Activated CD4-positive, alpha-beta T cell treated with anti-CD3 and anti-CD28 coated beads, Interleukin-2, amount 10 ng/mL, durations not matched to agents 7 days and 5 days (primary cell): ENCODE measurements around the gene CNTN3. TPM values are rescaled to one million over a fixed set of nuclear protein-coding genes. Genes with fewer than 3 reads are reported as not detected.

Experiments used
- CTCF ChIA-PET: fragments of 350-600 bp; sonication (Branson Sonifier 250); formaldehyde crosslinking; loops from one replicate; lab custom pipeline; 2021; ENCODE audit warnings: antibody characterized with exemption; lab: Charles Lee
- POLR2A ChIA-PET: fragments of 350-600 bp; sonication (Branson Sonifier 250); formaldehyde crosslinking; loops from one replicate; lab custom pipeline; 2021; ENCODE audit warnings: antibody characterized with exemption; lab: Charles Lee
- DNase-seq: peaks from one replicate; pipeline ENCODE4 v3.0.0-alpha.2; 2020
- H3K27ac Mint-ChIP-seq: one replicate; pipeline ENCODE4 v1.8.0; 2021; ENCODE audit warnings: mild to moderate bottlenecking, moderate library complexity, mixed read lengths
- H3K27me3 Mint-ChIP-seq: one replicate; pipeline ENCODE4 v1.8.0; 2021; ENCODE audit warnings: mixed read lengths
- H3K36me3 Mint-ChIP-seq: one replicate; pipeline ENCODE4 v1.8.0; 2021; ENCODE audit warnings: low read depth, mixed read lengths
- H3K4me1 Mint-ChIP-seq: one replicate; pipeline ENCODE4 v1.8.0; 2021; ENCODE audit warnings: mixed read lengths
- H3K4me3 Mint-ChIP-seq: one replicate; pipeline ENCODE4 v1.8.0; 2021; ENCODE audit warnings: mild to moderate bottlenecking, moderate library complexity, mixed read lengths
- H3K9me3 Mint-ChIP-seq: one replicate; pipeline ENCODE4 v1.8.0; 2021; ENCODE audit warnings: mixed read lengths
- total RNA-seq, 2 experiments: library from RNA; stranded (reverse); gene quantifications; one replicate each; pipeline ENCODE4 v1.2.3, GENCODE V29; 2021

The CNTN3 gene
- total RNA-seq, 2 experiments from 2014 or later = not detected

DNA sequence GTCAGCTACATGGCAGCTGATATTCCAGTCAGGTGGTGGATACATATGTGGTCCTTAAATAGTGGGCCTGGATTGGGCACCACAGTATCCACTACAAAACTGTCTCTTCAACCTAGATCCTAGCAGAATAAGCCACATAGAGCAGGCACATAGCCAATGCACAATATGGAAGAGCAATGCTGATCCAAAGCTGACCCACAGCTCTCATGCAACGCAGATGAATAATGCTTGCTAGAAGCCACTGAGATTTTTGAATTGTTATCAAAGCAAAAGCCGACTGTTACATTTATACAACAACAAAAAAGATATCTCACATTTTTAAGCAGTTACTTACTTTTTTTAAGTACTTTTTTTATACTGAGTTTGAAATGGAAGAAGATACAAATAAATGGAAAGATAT lies 11.2 kb downstream of the CNTN3 start:
- no peak overlapping the region for H3K27ac Mint-ChIP-seq
- no peaks in the 10 kb centered on the region for H3K27me3 Mint-ChIP-seq
- CTCF ChIA-PET = no interaction called here
- no peaks in the 10 kb centered on the region for H3K4me1 Mint-ChIP-seq
- H3K36me3 Mint-ChIP-seq = no peaks in the 10 kb centered on the region
- no peak for DNase-seq
- POLR2A ChIA-PET = no interaction called here
- H3K4me3 Mint-ChIP-seq = no peak overlapping the region
- H3K9me3 Mint-ChIP-seq = peaks cover 6% of the 10 kb centered on the region

DNA sequence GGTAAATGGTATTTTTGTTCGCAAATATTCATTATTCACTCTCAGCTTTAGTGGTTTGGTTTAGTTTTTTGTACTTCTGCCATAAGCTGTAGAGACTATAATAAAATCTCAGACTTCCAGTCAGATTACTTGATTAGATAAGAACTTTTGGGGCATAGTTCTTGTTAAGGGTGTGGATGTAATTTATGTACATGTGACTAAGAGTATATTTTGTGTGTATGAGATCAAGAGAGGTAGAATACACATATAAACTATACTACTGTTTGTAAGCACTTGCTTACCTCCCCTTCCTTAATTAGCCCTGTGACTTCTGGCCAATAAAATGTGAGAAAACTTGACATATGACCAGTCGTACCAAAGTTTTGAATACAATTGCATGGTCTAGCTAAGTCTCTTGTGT lies 12.0 kb downstream of the CNTN3 start:
- Mint-ChIP-seq H3K4me3 (no peak overlapping the region), H3K27ac (no peak overlapping the region), H3K27me3 (no peaks in the 10 kb centered on the region), H3K9me3 (peaks cover 6% of the 10 kb centered on the region), H3K4me1 (no peaks in the 10 kb centered on the region), H3K36me3 (no peaks in the 10 kb centered on the region)
- ChIA-PET POLR2A (no interaction called here), CTCF (no interaction called here)
- DNase-seq = no peak

DNA sequence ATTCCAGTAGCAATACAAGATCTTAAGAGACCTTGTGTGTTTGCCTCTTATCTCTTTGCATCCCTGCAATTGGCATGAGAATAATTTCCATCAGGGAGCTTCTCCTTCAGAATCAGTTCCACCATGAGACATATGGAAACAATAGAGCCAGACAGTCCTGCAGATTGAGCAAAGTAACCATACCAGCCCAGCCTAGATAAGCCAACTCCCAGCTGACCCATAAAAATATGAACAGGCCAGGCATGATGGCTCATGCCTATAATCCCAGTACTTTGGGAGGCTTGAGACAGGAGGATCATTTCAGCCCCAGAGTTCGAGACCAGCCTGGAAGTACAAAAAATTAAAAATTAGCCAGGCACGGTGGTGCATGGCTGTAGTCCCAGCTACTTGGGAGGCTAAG lies 12.7 kb downstream of the CNTN3 start:
- Mint-ChIP-seq H3K27me3 (no peaks in the 10 kb centered on the region), H3K9me3 (peaks cover 6% of the 10 kb centered on the region), H3K4me3 (no peak overlapping the region), H3K27ac (no peak overlapping the region), H3K4me1 (no peaks in the 10 kb centered on the region), H3K36me3 (no peaks in the 10 kb centered on the region)
- ChIA-PET CTCF (no interaction called here), POLR2A (no interaction called here)
- DNase-seq = no peak

DNA sequence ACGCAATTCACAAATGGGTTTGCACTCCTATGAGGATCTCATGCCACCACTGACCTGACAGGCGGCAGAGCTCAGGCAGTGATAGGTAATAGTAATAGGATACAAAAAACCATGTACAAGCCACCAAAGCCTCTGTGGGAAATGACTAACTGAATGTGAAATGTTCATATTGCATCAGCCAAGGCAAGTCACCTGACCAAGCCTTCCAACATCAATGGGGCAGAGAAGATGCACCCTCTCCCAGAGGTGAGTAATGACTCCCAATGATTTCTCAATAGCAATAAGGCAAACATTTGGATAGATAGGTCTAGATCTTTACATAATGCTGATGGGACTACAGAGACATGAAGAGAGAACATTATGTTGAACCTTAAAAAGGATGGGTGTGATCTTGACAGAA lies 14.9 kb downstream of the CNTN3 start:
- no peaks in the 10 kb centered on the region for H3K4me1 Mint-ChIP-seq
- peaks cover 6% of the 10 kb centered on the region for H3K9me3 Mint-ChIP-seq
- no peak for DNase-seq
- no peak overlapping the region for H3K4me3 Mint-ChIP-seq
- H3K27ac Mint-ChIP-seq = no peak overlapping the region
- H3K36me3 Mint-ChIP-seq = no peaks in the 10 kb centered on the region
- no peaks in the 10 kb centered on the region for H3K27me3 Mint-ChIP-seq
- ChIA-PET POLR2A (no interaction called here), CTCF (no interaction called here)

DNA sequence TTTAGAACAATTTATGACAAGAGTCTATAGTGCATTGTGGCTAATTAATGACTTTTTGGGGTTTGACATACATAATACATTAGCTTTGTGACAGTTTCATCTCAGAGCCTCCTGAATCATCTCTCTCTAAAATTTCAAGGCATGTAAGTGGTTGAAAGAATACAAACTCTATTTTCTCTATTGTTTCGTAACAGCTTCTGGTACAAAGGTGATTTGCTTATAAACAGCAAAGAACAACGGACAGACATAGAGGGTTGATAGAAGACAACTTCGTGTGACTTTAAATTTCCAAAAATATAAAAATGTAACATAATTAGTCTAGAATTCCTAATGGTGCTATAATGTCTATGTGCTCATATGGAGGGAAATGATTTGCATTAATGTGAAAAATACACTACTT lies 21.3 kb downstream of the CNTN3 start:
- ChIA-PET POLR2A (no interaction called here), CTCF (no interaction called here)
- H3K36me3 Mint-ChIP-seq = no peaks in the 10 kb centered on the region
- H3K27me3 Mint-ChIP-seq = no peaks in the 10 kb centered on the region
- no peak for DNase-seq
- no peak overlapping the region for H3K4me3 Mint-ChIP-seq
- H3K4me1 Mint-ChIP-seq = no peaks in the 10 kb centered on the region
- H3K9me3 Mint-ChIP-seq = peaks cover 3% of the 10 kb centered on the region
- H3K27ac Mint-ChIP-seq = no peak overlapping the region

DNA sequence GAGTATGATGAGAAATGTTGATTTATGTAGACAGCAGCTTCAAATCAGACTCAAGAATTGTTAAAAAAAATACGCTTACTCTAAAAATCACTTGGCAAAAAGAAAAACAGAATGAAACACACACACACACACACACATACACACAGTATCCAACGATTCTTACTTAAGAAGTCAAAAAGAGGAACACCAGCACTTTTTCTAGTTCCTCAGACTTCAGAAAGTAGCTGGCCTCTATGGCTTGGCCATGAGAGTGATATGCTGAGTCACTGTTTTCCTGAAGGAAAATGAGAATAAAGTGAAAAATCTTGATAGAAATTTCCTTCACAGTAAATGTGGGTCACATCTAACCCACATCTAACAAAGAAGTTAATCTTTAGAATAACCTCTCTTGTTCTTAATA lies 22.1 kb downstream of the CNTN3 start:
- Mint-ChIP-seq H3K4me3 (no peak overlapping the region), H3K27me3 (no peaks in the 10 kb centered on the region), H3K4me1 (no peaks in the 10 kb centered on the region), H3K36me3 (no peaks in the 10 kb centered on the region), H3K9me3 (peaks cover 3% of the 10 kb centered on the region), H3K27ac (no peak overlapping the region)
- DNase-seq = no peak
- CTCF ChIA-PET = no interaction called here
- POLR2A ChIA-PET = no interaction called here

DNA sequence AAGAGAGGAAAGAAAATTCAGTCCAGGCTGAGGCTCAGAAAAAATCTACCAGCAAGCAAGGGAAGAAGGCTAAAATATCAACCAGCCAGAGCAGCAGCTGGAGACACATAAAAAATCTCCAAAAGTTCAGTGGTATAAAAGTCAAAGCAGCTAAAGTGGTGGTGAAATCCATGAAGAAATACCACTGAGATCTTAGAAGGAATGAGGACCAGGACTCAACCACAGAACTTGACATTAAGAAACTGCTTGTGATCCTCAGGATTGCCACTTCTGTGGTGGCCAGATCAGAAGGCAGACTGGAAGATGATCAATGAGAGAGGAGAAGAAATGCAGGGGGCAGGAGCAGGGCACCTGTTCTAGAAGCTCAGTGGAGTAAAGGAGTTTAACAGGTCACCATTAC lies 22.5 kb downstream of the CNTN3 start:
- Mint-ChIP-seq H3K36me3 (no peaks in the 10 kb centered on the region), H3K27me3 (no peaks in the 10 kb centered on the region), H3K9me3 (peaks cover 5% of the 10 kb centered on the region), H3K4me1 (no peaks in the 10 kb centered on the region), H3K4me3 (no peak overlapping the region), H3K27ac (no peak overlapping the region)
- no peak for DNase-seq
- ChIA-PET POLR2A (no interaction called here), CTCF (no interaction called here)

DNA sequence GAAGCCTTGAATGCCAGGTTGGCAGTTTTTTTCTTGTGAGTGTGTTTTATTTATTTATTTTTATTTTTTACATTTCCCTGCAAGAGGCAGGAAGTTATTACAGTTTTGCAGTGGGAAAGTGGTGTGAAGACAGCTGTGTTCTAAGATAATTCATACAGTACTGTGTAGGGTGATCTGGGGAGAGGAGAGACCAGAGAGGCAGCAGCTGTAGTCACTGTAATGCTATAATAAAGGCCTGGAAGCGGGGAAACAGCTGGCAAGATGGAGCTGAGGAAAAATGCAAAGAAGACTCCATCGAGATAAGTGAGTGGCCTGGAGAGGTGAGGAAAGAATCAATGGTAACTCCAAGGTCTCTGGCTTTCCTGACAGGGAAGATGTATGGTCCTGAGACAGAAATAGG lies 23.1 kb downstream of the CNTN3 start:
- no peaks in the 10 kb centered on the region for H3K27me3 Mint-ChIP-seq
- H3K4me3 Mint-ChIP-seq = no peak overlapping the region
- peaks cover 5% of the 10 kb centered on the region for H3K9me3 Mint-ChIP-seq
- CTCF ChIA-PET = no interaction called here
- H3K27ac Mint-ChIP-seq = no peak overlapping the region
- no peaks in the 10 kb centered on the region for H3K4me1 Mint-ChIP-seq
- POLR2A ChIA-PET = no interaction called here
- no peak for DNase-seq
- no peaks in the 10 kb centered on the region for H3K36me3 Mint-ChIP-seq

DNA sequence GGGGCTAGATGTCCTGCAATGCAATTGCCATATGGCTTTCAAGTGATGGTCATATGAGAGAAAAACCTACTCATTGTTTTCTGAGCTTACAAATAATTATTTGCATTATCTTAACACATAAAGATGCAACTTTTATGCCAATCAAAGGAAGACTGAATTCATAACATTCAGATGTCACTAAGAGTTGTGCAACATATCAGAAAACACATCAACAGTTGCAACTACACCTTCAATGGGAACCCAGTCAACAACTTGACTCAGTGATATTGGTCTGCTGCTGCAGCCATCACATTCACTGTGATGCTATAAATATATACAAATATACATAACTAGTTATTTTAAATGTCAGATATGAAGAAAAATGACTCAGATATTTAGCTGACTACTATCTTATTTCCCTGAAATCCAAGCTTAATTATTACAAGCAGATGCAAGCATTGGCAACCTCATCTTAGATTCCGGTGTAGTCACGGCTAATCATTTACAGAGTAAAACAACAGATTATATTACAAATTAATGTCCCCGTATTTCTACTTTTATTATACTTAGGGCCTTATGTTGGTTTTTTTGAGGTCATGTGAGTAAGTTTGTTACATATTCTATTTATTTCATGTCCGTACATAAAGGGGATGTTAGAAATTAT lies 23.7 kb downstream of the CNTN3 start:
- Mint-ChIP-seq H3K27ac (no peak overlapping the region), H3K4me1 (no peaks in the 10 kb centered on the region), H3K36me3 (no peaks in the 10 kb centered on the region), H3K4me3 (no peak overlapping the region), H3K9me3 (peaks cover 5% of the 10 kb centered on the region), H3K27me3 (no peaks in the 10 kb centered on the region)
- ChIA-PET POLR2A (no interaction called here), CTCF (no interaction called here)
- no peak for DNase-seq

DNA sequence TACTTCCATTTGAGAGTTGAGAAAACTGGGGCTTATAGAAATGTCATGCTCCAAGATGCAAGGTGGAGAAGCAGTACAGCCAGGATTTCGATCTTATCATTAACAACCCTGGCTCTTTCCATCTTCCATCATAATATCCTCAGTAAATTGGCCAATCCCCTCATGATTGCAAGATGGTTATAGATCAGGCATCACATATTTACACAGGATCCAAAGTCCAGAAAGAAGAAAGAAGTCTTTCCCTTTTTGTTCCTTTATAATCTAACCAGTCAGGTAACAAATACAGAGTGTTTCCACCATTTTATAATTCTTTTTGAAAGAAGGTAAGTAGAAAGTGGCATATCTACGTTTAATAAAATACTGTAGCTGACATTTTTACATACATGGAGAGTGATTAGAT lies 29.7 kb downstream of the CNTN3 start:
- no peak overlapping the region for H3K4me3 Mint-ChIP-seq
- no peaks in the 10 kb centered on the region for H3K36me3 Mint-ChIP-seq
- no peaks in the 10 kb centered on the region for H3K27me3 Mint-ChIP-seq
- ChIA-PET CTCF (no interaction called here), POLR2A (no interaction called here)
- no peaks in the 10 kb centered on the region for H3K4me1 Mint-ChIP-seq
- DNase-seq = no peak
- H3K27ac Mint-ChIP-seq = no peak overlapping the region
- peaks cover 3% of the 10 kb centered on the region for H3K9me3 Mint-ChIP-seq

DNA sequence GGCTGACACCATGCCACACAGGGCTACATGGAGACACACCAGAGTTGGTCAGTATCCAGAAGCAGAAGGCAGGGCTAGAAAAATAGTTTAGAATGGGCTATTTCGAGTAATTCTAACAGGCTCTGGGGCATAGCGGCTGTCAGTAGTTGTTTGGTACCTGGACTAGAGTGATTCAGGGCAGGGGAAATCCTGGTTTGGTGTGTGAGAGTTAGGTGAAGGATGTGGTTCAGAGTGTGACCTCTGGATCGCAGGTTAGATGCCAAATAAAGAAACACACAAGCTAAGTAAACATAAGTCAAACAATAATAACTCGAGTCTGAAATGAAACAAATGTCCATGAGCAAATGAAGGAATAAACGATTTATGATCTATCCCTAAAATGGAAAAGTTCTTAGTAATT lies 31.5 kb downstream of the CNTN3 start:
- Mint-ChIP-seq H3K4me1 (no peaks in the 10 kb centered on the region), H3K36me3 (no peaks in the 10 kb centered on the region), H3K9me3 (peaks cover 3% of the 10 kb centered on the region), H3K27ac (no peak overlapping the region), H3K27me3 (no peaks in the 10 kb centered on the region), H3K4me3 (no peak overlapping the region)
- CTCF ChIA-PET = no interaction called here
- POLR2A ChIA-PET = no interaction called here
- no peak for DNase-seq

DNA sequence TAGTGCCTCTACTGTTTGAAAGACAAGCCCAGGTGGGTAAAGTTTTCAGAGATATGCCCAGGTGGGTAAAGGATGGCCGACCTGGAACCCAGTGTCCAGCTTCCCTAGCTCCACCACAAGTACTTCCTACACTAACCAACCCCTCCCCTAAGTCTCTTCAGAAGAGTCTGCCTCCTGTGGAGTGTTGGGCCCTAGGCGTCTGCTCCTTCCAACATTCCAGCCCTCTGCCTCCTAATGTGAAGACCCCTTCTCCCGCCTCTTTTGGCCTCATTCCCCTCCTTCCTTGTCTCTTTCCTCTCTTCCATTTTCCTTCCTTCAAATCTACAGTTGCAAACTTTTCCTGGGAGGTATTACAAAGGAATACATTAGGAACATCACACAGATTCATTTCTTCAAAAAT lies 38.6 kb downstream of the CNTN3 start:
- no peaks in the 10 kb centered on the region for H3K4me1 Mint-ChIP-seq
- no peak overlapping the region for H3K27ac Mint-ChIP-seq
- no peak for DNase-seq
- H3K36me3 Mint-ChIP-seq = no peaks in the 10 kb centered on the region
- CTCF ChIA-PET = no interaction called here
- no peak overlapping the region for H3K4me3 Mint-ChIP-seq
- no peaks in the 10 kb centered on the region for H3K27me3 Mint-ChIP-seq
- POLR2A ChIA-PET = no interaction called here
- peaks cover 7% of the 10 kb centered on the region for H3K9me3 Mint-ChIP-seq

DNA sequence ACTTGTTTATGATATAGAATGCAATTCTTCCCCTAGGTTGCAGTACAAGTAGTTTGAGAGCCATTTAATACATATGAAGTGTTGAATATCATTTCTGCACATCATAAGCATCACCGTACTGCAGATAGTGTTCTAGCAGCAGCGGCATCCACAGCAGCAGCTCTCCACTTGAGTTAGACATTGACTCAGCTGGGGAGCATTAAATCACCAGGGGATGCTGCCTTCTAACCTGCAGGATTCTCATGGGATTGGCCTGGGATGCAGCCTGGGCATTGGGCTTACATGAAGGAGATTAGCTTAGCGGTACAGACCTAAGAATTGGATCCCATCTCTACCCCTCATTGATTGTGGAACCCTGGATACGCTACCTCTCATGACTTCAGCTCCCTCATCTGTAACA lies 43.3 kb downstream of the CNTN3 start:
- H3K27me3 Mint-ChIP-seq = no peaks in the 10 kb centered on the region
- H3K36me3 Mint-ChIP-seq = no peaks in the 10 kb centered on the region
- H3K9me3 Mint-ChIP-seq = peaks cover 9% of the 10 kb centered on the region
- no peak overlapping the region for H3K27ac Mint-ChIP-seq
- no peaks in the 10 kb centered on the region for H3K4me1 Mint-ChIP-seq
- ChIA-PET POLR2A (no interaction called here), CTCF (no interaction called here)
- H3K4me3 Mint-ChIP-seq = no peak overlapping the region
- no peak for DNase-seq
